ENCODE results near the gene ASAH2.

Gene ASAH2

DNA sequence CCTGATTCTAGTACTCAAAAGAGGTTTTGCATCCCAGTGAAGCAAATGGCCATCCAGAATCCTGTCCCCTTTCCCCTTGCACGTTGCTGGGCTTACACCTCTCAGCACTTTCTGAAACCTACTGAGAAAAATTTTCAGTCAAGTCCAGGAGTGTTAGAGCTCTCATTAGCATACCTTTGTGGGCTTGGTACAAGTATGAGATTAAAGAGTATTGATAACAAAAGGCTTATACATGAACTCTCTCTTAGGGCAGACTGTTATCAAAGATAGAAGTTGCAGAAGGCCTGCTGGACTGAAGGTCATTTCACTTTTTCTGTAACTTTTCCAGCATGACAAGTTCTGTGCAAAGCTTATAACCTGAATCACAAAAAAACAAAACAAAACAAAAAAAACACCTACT lies at the start of gene ASAH2:
TSS of gene ASAH2 (minus strand) at position 123 of the 400 bp plus-strand sequence. CDS start 2,906 bp downstream, outside the sequence.
- H3K9me2 ChIP-seq (replicated peaks; ENCODE audit: insufficient read depth, low read length) = no peaks in the 10 kb centered on the region
- no peak for TF ChIP-seq EZH2 (optimal IDR thresholded peaks at IDR 0.05; ENCODE audit: low read depth, low read length)
- no peak for TF ChIP-seq CTCF (IDR thresholded peaks at IDR 0.05; ENCODE audit: low read length)
- no peak for TF ChIP-seq EZH2phosphoT487 (IDR thresholded peaks at IDR 0.05; ENCODE audit: low read length)
- no peak within 1 kb of the TSS for H3K4me3 ChIP-seq (ENCODE audit: low read length)
- DNase-seq = no peak
- H3K9ac ChIP-seq (ENCODE audit: low read length) = no peak within 1 kb of the TSS
- H3K4me2 ChIP-seq (ENCODE audit: low read depth, low read length) = no peak within 1 kb of the TSS
- H3K27ac ChIP-seq (ENCODE audit: low read length) = no peak within 1 kb of the TSS
- H3K9me3 ChIP-seq (replicated peaks; ENCODE audit: insufficient read depth, low read length) = no peaks in the 10 kb centered on the region
- no peaks in the 10 kb centered on the region for H3K79me2 ChIP-seq (ENCODE audit: low read length)
- no peaks in the 10 kb centered on the region for H3K36me3 ChIP-seq (replicated peaks; ENCODE audit: insufficient read depth, low read length)
- no peaks in the 10 kb centered on the region for H3K27me3 ChIP-seq (replicated peaks; ENCODE audit: insufficient read depth, low read length)
- H3K4me1 ChIP-seq (ENCODE audit: low read length) = no peaks in the 10 kb centered on the region
- no peak within 1 kb of the TSS for H2AFZ ChIP-seq (ENCODE audit: low read length)
- H4K20me1 ChIP-seq (ENCODE audit: insufficient read depth, low read length) = no peaks in the 10 kb centered on the region
- H3F3A ChIP-seq (ENCODE audit: insufficient read depth, low read length) = no peaks in the 10 kb centered on the region

- no peak overlapping the region for H3K4me2 ChIP-seq (ENCODE audit: low read depth, low read length)
- no peak for DNase-seq
- H3K27ac ChIP-seq (ENCODE audit: low read length) = no peak overlapping the region
- no peaks in the 10 kb centered on the region for H3K79me2 ChIP-seq (ENCODE audit: low read length)
- H3K9me2 ChIP-seq (replicated peaks; ENCODE audit: insufficient read depth, low read length) = no peaks in the 10 kb centered on the region
- H3K27me3 ChIP-seq (replicated peaks; ENCODE audit: insufficient read depth, low read length) = no peaks in the 10 kb centered on the region
- H4K20me1 ChIP-seq (ENCODE audit: insufficient read depth, low read length) = no peaks in the 10 kb centered on the region
- no peak overlapping the region for H2AFZ ChIP-seq (ENCODE audit: low read length)
- no peak for TF ChIP-seq EZH2phosphoT487 (IDR thresholded peaks at IDR 0.05; ENCODE audit: low read length)
- TF ChIP-seq CTCF (IDR thresholded peaks at IDR 0.05; ENCODE audit: low read length) = no peak
- no peak for TF ChIP-seq EZH2 (optimal IDR thresholded peaks at IDR 0.05; ENCODE audit: low read depth, low read length)
- no peak overlapping the region for H3K9ac ChIP-seq (ENCODE audit: low read length)
- H3F3A ChIP-seq (ENCODE audit: insufficient read depth, low read length) = no peaks in the 10 kb centered on the region
- no peaks in the 10 kb centered on the region for H3K4me1 ChIP-seq (ENCODE audit: low read length)
- no peaks in the 10 kb centered on the region for H3K36me3 ChIP-seq (replicated peaks; ENCODE audit: insufficient read depth, low read length)
- no peak overlapping the region for H3K4me3 ChIP-seq (ENCODE audit: low read length)
- H3K9me3 ChIP-seq (replicated peaks; ENCODE audit: insufficient read depth, low read length) = no peaks in the 10 kb centered on the region
Observed at GRCh38 chr10:50299948-50300669, 48.8 kb upstream of the ASAH2 start.

- H3K4me3 ChIP-seq (ENCODE audit: low read length) = no peak overlapping the region
- H3K9me3 ChIP-seq (replicated peaks; ENCODE audit: insufficient read depth, low read length) = no peaks in the 10 kb centered on the region
- no peaks in the 10 kb centered on the region for H3K36me3 ChIP-seq (replicated peaks; ENCODE audit: insufficient read depth, low read length)
- no peaks in the 10 kb centered on the region for H4K20me1 ChIP-seq (ENCODE audit: insufficient read depth, low read length)
- TF ChIP-seq EZH2 (optimal IDR thresholded peaks at IDR 0.05; ENCODE audit: low read depth, low read length) (no peak), EZH2phosphoT487 (IDR thresholded peaks at IDR 0.05; ENCODE audit: low read length) (no peak), CTCF (IDR thresholded peaks at IDR 0.05; ENCODE audit: low read length) (no peak)
- no peak for DNase-seq
- no peaks in the 10 kb centered on the region for H3F3A ChIP-seq (ENCODE audit: insufficient read depth, low read length)
- no peak overlapping the region for H2AFZ ChIP-seq (ENCODE audit: low read length)
- H3K9me2 ChIP-seq (replicated peaks; ENCODE audit: insufficient read depth, low read length) = no peaks in the 10 kb centered on the region
- no peaks in the 10 kb centered on the region for H3K79me2 ChIP-seq (ENCODE audit: low read length)
- H3K4me2 ChIP-seq (ENCODE audit: low read depth, low read length) = no peak overlapping the region
- no peaks in the 10 kb centered on the region for H3K27me3 ChIP-seq (replicated peaks; ENCODE audit: insufficient read depth, low read length)
- H3K9ac ChIP-seq (ENCODE audit: low read length) = no peak overlapping the region
- H3K27ac ChIP-seq (ENCODE audit: low read length) = no peak overlapping the region
- H3K4me1 ChIP-seq (ENCODE audit: low read length) = no peaks in the 10 kb centered on the region
Observed at GRCh38 chr10:50295367-50295766, 44.1 kb upstream of the ASAH2 start.

All from MM.1S (cell line).